Measurements from ENCODE around the gene MAB21L2. TPM values are rescaled to one million over a fixed set of nuclear protein-coding genes. Genes with fewer than 3 reads are reported as not detected.

Gene MAB21L2
- total and polyA plus RNA-seq, 11 donors: 0.06 to 0.45 (median 0.21) TPM; not detected in 5

DNA sequence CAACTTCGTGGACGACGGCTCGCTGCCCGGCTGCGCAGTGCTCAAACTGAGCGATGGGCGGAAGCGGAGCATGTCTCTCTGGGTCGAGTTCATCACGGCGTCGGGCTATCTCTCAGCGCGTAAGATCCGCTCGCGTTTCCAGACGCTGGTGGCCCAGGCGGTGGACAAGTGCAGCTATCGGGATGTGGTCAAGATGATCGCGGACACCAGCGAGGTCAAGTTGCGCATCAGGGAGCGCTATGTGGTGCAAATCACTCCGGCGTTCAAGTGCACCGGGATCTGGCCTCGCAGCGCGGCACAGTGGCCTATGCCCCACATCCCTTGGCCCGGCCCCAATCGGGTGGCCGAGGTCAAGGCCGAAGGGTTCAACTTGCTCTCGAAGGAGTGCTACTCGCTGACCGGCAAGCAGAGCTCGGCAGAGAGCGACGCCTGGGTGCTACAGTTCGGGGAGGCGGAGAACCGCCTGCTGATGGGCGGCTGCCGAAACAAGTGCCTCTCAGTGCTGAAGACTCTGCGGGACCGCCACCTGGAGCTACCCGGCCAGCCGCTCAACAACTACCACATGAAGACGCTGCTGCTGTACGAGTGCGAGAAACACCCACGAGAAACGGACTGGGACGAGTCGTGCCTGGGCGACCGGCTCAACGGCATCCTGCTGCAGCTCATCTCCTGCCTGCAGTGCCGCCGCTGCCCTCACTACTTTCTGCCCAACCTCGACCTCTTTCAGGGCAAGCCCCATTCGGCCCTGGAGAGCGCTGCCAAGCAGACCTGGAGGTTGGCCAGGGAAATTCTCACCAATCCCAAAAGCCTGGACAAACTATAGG is 1.5 kb downstream of the MAB21L2 start:
- Histone ChIP-seq H3K27ac (peak overlapping the region in 1 of 12 donors; percentile 90), H3K4me1 (peaks cover 0 to 14% (median 0%) of the 10 kb centered on the region in 12 donors), H3K9me3 (no peaks in the 10 kb centered on the region), H3K36me3 (peaks cover 0 to 7% (median 0%) of the 10 kb centered on the region in 9 donors), H3K27me3 (peaks cover 0 to 6% (median 0%) of the 10 kb centered on the region in 9 donors), H3K4me3 (peak overlapping the region; percentile 2 to 59 (median 48))
- ATAC-seq (peak; percentile 41 to 82 (median 76)), DNase-seq (peak; percentile 29 to 67 (median 42))
- no peak for TF ChIP-seq POLR2A (IDR thresholded peaks at IDR 0.05)
- TF ChIP-seq, protein P1, sequence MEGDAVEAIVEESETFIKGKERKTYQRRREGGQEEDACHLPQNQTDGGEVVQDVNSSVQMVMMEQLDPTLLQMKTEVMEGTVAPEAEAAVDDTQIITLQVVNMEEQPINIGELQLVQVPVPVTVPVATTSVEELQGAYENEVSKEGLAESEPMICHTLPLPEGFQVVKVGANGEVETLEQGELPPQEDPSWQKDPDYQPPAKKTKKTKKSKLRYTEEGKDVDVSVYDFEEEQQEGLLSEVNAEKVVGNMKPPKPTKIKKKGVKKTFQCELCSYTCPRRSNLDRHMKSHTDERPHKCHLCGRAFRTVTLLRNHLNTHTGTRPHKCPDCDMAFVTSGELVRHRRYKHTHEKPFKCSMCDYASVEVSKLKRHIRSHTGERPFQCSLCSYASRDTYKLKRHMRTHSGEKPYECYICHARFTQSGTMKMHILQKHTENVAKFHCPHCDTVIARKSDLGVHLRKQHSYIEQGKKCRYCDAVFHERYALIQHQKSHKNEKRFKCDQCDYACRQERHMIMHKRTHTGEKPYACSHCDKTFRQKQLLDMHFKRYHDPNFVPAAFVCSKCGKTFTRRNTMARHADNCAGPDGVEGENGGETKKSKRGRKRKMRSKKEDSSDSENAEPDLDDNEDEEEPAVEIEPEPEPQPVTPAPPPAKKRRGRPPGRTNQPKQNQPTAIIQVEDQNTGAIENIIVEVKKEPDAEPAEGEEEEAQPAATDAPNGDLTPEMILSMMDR (IDR thresholded peaks at IDR 0.05): no peak
- intact Hi-C loops (cut with DNase I): no loop called here
- WGBS, 4 donors: 10 to 24% (median 19%) methylated on average over 21 to 66 of the region's 66 CpGs

DNA sequence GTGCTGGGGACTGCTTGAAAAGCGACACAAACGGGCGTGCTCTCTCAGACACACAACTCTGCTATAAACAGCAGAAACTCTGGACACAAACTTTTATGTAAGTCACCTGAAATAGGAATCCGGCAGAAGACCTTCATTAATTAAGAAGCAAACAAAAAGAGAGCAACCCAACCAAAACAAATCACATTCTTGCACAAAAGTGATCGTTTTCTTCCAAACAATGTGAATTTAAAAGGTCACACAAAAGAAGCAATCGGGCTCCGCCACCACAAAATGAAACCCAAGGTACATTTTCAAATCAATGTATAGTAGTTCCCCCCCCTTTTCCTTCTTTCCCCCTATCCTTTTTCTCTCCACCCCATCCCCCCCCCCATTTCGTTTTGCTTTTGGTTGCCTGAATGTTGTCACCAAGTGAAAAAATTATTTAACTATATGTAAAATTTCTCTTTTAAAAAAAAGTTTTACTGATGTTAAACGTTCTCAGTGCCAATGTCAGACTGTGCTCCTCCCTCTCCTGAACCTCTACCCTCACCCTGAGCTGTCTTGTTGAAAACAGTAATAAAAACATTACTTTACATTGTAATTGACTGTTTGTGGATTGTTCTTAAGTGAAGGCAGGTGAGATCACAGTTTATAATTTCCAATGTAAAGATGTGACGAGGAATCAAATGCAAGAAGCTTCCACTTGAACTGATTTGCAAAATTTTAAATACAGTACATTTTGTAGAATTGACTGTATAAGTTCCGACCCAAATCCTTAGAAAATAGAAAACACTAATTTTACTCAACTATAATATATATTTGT is 2.4 kb downstream of the MAB21L2 start:
- Histone ChIP-seq H3K4me3 (peak overlapping the region in 10 of 12 donors; percentile 22 to 59 (median 50)), H3K4me1 (peaks cover 0 to 14% (median 0%) of the 10 kb centered on the region in 12 donors), H3K36me3 (peaks cover 0 to 15% (median 3%) of the 10 kb centered on the region in 9 donors), H3K9me3 (no peaks in the 10 kb centered on the region), H3K27ac (peak overlapping the region in 1 of 12 donors; percentile 90), H3K27me3 (peaks cover 0 to 6% (median 0%) of the 10 kb centered on the region in 9 donors)
- intact Hi-C loops (cut with DNase I): no loop called here
- 67 to 71% (median 69%) methylated on average over 11 of the region's 11 CpGs for WGBS, 4 donors
- no peak for ATAC-seq
- no peak for DNase-seq
- TF ChIP-seq POLR2A (IDR thresholded peaks at IDR 0.05): no peak
- TF ChIP-seq, protein P1 (IDR thresholded peaks at IDR 0.05): no peak

DNA sequence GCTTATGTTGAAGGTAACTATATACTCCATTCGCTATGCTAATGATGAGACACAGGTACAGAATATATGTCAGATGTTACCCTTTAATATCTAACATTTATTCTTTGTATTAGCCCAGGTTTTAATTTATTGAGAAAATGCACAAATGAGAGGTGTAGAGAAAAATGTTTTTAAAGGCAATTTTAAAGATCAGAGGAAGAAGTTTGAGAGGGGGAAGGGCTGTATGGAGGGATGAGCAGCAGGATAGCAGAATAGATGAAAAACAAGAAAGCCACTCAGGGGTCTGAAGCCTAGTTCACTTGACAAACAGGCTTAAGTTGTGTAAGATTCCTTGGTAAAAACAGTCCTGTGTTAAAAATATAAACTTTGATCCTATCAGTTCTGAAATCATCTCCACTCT is 3.7 kb downstream of the MAB21L2 start:
- no peak for ATAC-seq
- intact Hi-C loops (cut with DNase I): no loop called here

More for the DNA sequence above, 3.7 kb downstream of the MAB21L2 start:
- Histone ChIP-seq H3K27me3 (peaks cover 0 to 6% (median 0%) of the 10 kb centered on the region in 9 donors), H3K9me3 (no peaks in the 10 kb centered on the region), H3K36me3 (peaks cover 0 to 20% (median 8%) of the 10 kb centered on the region in 9 donors), H3K4me3 (no peak overlapping the region), H3K27ac (peak overlapping the region in 1 of 12 donors; percentile 90), H3K4me1 (peaks cover 0 to 14% (median 0%) of the 10 kb centered on the region in 12 donors)
- WGBS, 4 donors: 97 to 100% (median 98%) methylated on average over 1 of the region's 1 CpG
- no peak for DNase-seq
- TF ChIP-seq POLR2A (IDR thresholded peaks at IDR 0.05): no peak
- TF ChIP-seq, protein P1 (IDR thresholded peaks at IDR 0.05): no peak
